ENCODE results near the gene TCF7.

TCF7 gene

DNA sequence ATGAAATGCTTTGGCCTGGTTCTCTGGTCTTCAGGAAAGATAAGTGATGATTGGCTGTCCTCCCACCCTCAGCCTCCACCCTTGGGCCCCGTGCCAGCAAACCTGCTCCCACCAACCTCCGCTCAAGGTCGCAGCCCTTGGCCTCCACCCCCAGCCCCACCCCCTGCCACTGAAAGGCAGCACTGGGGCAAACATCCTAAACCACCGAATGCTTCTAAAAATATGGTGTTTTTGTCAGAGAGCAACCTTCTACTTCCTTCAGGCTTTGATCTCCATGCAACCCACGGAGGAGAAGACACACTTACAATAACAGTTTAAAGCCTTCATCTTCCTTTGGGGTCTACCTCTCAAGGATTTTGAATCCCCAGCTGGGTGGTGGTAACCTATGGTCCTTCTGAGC lies 24.0 kb upstream of the TCF7 start:
- no peak for DNase-seq (ENCODE audit: low read depth)

DNA sequence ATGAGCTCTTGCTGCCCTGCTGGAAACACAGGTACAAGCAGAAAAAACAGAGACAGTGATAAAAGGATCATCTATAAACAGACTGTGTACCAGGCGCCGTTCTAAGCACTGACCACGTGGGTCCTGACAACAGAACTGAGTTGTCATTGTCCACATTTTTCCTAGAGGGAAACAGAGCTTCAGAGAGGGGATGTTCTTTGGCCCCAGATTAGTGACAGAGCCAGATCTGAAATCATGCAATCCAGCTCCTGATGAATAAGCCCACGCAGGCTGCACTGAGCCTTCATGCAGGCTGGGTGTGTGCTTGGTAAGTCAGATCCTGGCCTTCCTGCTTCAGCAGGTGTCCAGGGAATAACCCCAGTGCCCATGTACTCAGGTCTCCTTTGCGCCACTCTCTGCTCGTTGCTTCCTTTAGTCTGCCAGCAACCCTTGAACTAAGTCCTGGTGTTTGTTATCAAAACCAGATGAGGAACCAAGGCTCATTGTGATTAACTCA lies 22.8 kb upstream of the TCF7 start:
- DNase-seq (ENCODE audit: low read depth) = no peak

- DNase-seq (ENCODE audit: low read depth) = no peak
Measured at GRCh38 chr5:134092875-134093274, 21.6 kb upstream of the TCF7 start.

GRCh38 chr5:134093351-134093750 lies 21.1 kb upstream of the TCF7 start:
- DNase-seq (ENCODE audit: low read depth) = no peak

GRCh38 chr5:134095293-134095692 lies 19.2 kb upstream of the TCF7 start:
- DNase-seq (ENCODE audit: low read depth) = no peak

GRCh38 chr5:134095887-134096589 lies 18.4 kb upstream of the TCF7 start:
- no peak for DNase-seq (ENCODE audit: low read depth)

- no peak for DNase-seq (ENCODE audit: low read depth)
Measured at GRCh38 chr5:134097211-134097749, 17.2 kb upstream of the TCF7 start.

GRCh38 chr5:134098690-134099089 lies 15.8 kb upstream of the TCF7 start:
- no peak for DNase-seq (ENCODE audit: low read depth)

DNA sequence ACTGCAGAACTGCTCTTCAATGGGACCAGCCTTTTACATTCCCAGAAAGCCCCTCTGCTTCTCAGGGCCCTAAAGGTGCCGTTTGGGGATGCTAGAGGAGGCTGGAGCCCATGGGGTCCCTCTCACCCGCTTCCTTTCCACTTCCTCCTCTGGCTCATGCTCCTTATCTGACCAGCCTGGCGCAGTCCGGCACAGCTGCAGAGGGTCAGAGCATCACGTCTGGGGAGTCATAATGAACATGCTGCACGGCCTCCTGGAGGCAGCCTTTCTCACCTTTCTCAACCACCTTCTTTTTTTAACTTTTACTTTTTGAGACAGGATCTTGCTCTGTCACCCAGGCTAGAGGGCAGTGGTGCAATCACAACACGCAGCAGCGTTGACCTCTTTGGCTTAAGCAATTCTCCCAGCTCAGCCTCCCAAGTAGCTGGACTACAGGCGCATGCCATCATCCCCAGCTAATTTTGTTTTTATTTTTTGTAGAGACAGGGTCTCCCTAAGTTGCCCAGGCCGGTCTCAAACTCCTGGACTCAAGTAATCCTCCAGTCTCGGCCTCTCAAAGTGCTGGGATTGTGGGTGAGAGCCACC lies 15.1 kb upstream of the TCF7 start:
- no peak for DNase-seq (ENCODE audit: low read depth)

- no peak for DNase-seq (ENCODE audit: low read depth)
Measured at GRCh38 chr5:134099939-134100282, 14.6 kb upstream of the TCF7 start.

GRCh38 chr5:134100283-134101091 lies 14.0 kb upstream of the TCF7 start:
- DNase-seq (ENCODE audit: low read depth) = peak; percentile 68

- DNase-seq (ENCODE audit: low read depth) = peak; percentile 62
Measured at GRCh38 chr5:134101686-134102439, 12.6 kb upstream of the TCF7 start.

GRCh38 chr5:134103397-134103796 lies 11.1 kb upstream of the TCF7 start:
- no peak for DNase-seq (ENCODE audit: low read depth)

- DNase-seq (ENCODE audit: low read depth) = no peak
Measured at GRCh38 chr5:134103998-134104654, 10.4 kb upstream of the TCF7 start.

DNA sequence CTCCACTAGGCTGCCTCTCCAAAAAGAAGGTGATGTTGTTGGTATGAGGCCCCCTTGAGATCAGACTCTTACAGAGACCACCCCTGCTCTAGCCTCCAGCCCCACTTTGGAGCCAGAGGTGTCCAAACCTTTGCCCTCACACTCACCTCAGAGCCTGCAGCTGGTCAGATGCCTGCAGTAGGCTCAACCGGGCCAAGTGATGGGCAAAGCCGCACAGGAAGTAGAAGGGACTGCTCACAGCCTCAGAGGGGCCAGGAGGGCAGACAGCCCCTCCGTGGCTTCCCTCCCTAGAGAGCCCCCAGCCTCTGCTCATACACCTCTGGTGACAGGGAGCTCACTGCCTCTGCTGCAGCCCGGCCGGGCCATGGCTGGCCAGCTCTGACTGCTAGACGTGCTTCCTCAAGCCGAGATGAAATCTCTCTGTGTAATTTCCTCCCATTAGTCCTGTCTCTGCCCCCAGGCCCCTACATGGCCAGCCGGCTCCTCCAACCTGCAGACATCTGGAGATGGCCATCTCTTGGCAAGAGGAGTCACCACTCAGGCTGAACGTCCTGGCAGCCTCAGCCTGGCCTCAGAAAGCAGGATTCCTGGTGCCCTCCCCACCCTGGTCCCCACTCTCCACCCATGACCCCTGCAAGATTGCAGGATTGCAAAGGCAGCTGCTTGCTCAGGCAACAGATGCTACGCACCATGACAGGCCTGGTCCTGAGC lies 7.3 kb upstream of the TCF7 start:
- DNase-seq (ENCODE audit: low read depth) = no peak

DNA sequence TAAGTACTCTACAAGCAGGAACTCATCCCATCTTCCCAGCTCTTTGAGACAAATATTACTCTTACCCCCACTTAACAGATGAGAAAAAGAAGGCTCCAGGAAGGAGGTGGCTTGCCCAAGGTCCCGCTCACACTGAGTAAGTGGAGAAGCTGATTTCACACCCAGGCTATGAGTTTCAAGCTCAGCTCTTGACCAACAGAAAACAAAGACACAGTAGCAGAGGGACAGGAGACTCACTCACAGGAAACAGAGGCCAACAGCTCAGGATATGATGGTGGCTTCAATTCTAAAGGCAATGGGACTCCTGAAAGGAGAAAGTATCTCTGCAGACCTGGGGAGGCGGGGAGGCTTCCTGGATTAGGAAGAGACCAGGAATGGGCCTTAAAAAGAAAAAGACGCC lies 6.7 kb upstream of the TCF7 start:
- DNase-seq (ENCODE audit: low read depth) = no peak

- no peak for DNase-seq (ENCODE audit: low read depth)
Measured at GRCh38 chr5:134110382-134110781, 4.1 kb upstream of the TCF7 start.

DNA sequence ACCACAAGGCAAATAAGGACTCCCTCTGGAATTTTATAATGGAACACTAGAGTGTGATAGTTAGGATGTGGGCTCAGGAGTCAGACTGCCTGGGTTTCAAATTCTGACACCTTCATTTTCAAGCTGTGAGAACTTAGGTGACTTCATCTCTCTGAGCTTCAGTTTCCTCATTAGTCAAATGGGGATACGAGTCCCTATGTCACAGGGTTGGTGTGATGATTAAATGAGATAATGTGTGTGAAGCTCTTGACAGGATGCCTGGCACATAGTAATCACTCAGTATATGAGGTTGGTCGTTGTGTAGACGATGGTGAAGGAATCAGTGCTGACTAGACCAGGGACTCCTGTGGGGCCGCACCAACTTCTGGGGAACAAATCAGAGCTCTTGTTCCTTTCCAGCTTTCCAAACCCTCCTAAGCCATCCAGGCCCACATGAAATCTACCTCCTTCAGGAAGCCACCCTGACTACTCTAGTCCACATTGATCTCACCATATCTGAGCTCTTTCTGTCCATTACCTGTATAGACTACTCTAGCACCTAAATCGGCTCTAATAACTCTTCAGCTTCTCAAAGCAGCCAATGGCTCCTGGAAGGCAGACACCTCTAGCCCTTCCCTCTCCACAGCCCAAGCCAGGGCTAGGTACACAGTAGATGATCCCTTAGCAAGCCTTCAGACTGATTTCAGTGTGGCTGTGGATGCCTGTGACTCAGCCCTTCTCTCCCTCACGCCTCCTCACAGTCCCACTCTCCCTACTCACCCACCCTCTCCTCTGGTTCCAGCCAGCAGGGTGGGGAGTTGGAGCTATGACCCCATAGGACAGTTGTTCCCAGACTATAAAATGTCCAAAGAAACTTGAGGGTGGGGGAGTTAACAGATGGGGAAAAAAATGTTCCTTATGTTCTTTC lies 2.5 kb upstream of the TCF7 start:
- DNase-seq (ENCODE audit: low read depth) = no peak

- no peak for DNase-seq (ENCODE audit: low read depth)
Measured at GRCh38 chr5:134112726-134113362, 1.6 kb upstream of the TCF7 start.

Measured in stimulated activated CD8-positive, alpha-beta memory T cell treated with anti-CD3 and anti-CD28 coated beads, Interleukin-12 subunit alpha, Interleukin-12 subunit beta, amount 100 ng/mL, for 4 hours (primary cell).